ENCODE data around the gene SNHG17.
"Not testable (repeated sequence)": the region's sequence is repeated elsewhere in the genome, so short reads cannot be mapped to it uniquely, and the experiment has no call there.

SNHG17 gene

DNA sequence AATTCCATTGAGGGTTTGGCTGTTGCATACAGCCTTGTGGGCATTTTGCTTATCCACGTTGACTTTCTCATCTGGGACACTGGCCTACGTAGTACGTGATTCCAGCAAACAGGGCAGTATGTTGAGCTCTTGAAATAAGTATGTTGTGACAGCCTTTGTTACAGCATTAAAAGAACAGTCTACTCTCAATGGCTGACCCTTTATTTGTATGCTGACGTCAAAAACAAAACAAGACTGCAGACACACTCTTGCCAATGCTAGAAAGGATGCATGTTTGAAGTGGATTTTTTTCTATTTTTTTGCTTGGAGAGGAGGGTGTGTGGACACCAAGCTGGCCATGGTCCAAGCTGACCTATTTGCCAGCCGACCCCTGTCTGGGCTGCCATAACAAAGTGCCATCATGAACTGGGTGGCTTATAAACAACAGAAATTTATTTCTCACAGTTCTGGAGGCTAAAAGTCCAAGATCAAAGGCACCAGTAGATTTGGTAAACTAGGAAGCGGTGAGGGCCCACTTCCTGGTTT is 10.8 kb upstream of the SNHG17 start:
- no peaks in the 10 kb centered on the region for H3K9me3 Mint-ChIP-seq
- H3K36me3 Mint-ChIP-seq (ENCODE audit: low read depth): peaks cover 19% of the 10 kb centered on the region
- TF ChIP-seq, protein P1, sequence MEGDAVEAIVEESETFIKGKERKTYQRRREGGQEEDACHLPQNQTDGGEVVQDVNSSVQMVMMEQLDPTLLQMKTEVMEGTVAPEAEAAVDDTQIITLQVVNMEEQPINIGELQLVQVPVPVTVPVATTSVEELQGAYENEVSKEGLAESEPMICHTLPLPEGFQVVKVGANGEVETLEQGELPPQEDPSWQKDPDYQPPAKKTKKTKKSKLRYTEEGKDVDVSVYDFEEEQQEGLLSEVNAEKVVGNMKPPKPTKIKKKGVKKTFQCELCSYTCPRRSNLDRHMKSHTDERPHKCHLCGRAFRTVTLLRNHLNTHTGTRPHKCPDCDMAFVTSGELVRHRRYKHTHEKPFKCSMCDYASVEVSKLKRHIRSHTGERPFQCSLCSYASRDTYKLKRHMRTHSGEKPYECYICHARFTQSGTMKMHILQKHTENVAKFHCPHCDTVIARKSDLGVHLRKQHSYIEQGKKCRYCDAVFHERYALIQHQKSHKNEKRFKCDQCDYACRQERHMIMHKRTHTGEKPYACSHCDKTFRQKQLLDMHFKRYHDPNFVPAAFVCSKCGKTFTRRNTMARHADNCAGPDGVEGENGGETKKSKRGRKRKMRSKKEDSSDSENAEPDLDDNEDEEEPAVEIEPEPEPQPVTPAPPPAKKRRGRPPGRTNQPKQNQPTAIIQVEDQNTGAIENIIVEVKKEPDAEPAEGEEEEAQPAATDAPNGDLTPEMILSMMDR (IDR thresholded peaks at IDR 0.05; ENCODE audit: unreplicated experiment in 3 of 3): no peak
- peaks cover 17% of the 10 kb centered on the region for H3K4me1 Mint-ChIP-seq
- peak overlapping the region; percentile 89 to 92 (median 90) for H3K4me3 Mint-ChIP-seq
- peak overlapping the region; percentile 62 to 76 (median 71) for H3K27ac Mint-ChIP-seq
- H3K27me3 Mint-ChIP-seq (ENCODE audit: low read depth): peaks cover 4% of the 10 kb centered on the region

DNA sequence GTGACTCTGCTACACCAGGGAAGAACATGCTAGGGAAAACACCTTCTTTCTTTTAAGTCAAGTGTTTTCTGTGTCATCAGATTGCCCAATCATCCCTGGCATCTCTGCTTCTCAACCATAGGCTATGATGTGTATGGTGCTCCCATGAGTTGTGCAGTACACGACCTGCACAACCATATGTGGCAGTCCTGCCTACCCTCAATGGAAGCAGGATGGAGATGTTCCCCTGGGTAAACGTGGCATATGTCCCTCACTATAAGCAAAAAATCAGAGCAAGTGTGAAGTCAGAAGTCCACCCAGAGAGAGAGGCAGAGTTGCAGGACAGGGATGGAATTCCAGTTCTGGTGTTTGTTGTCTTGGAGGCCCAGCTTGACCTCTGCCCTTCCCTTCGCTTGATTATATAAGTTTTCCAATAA is 10.3 kb upstream of the SNHG17 start:
- Mint-ChIP-seq H3K27me3 (ENCODE audit: low read depth) (peaks cover 4% of the 10 kb centered on the region), H3K4me3 (peak overlapping the region; percentile 46 to 77 (median 75)), H3K27ac (no peak overlapping the region), H3K9me3 (no peaks in the 10 kb centered on the region), H3K4me1 (peaks cover 17% of the 10 kb centered on the region), H3K36me3 (ENCODE audit: low read depth) (peaks cover 13% of the 10 kb centered on the region)
- TF ChIP-seq, protein P1 (IDR thresholded peaks at IDR 0.05; ENCODE audit: unreplicated experiment in 3 of 3): no peak

DNA sequence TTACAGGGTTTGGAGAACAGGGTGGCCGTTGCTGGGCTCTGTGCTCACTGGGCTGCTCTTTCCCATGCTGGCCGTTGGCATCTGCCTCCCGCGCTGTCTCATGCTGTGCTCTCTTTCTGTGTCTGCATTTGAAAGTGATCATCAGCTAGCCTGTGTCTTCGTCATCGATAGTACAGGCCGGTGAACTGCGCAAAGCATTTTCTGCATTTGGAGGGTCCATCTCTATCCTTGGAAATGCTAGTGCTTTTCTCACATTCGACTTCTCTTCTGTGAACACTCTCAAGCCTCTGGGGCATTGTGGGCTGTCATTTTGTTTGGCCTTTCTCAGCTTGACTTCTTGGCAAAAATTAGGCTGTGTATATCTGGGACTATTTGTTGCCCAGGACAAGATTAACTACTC is 6.8 kb upstream of the SNHG17 start:
- Mint-ChIP-seq H3K9me3 (no peaks in the 10 kb centered on the region), H3K4me3 (peak overlapping the region in 1 of 3 experiments; percentile 34), H3K27ac (no peak overlapping the region), H3K27me3 (ENCODE audit: low read depth) (peaks cover 10% of the 10 kb centered on the region), H3K36me3 (ENCODE audit: low read depth) (no peaks in the 10 kb centered on the region), H3K4me1 (peaks cover 5% of the 10 kb centered on the region)
- TF ChIP-seq, protein P1 (IDR thresholded peaks at IDR 0.05; ENCODE audit: unreplicated experiment in 3 of 3): no peak

DNA sequence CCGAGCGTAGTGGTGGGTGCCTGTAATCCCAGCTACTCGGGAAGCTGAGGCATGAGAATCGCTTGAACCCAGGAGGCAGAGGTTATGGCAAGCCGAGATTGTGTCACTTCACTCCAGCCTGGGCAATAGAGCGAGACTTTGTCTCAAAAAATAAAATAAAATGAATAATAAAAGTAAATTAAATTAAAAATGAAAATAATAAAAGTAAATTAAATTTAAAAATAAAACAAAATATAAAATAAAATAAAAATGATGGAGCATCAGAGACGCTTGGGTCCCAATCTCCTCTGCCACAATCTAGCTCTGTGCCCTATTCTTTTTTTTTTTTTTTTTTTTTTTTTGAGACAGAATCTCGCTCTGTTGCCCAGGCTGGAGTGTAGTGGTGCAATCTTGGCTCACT is 6.0 kb upstream of the SNHG17 start:
- not testable (repeated sequence) for H3K4me3 Mint-ChIP-seq; H3K36me3 Mint-ChIP-seq (ENCODE audit: low read depth); H3K9me3 Mint-ChIP-seq; H3K27ac Mint-ChIP-seq; H3K4me1 Mint-ChIP-seq; H3K27me3 Mint-ChIP-seq (ENCODE audit: low read depth)

DNA sequence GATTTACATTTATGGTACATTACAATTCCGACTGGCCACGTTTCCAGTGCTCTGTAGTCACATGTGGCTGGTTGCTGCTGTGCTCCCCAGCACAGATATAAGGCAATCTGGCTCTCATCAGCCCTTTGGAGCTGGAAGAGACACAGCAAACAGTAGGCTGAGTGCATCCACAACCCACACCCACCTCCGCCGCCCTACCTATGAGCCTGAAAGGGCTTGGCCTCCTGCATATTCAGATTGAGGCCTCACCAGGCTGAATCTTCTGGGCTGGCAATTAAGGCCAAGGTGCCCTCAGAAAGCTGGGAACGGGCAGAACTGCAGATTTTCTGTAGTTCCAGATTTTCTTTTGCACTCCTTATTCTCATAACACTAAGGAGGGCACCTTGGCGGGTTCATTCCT is 2.7 kb upstream of the SNHG17 start:
- H3K27me3 Mint-ChIP-seq (ENCODE audit: low read depth): peaks cover 10% of the 10 kb centered on the region
- peak overlapping the region in 1 of 3 experiments; percentile 54 for H3K4me3 Mint-ChIP-seq
- TF ChIP-seq, protein P1 (IDR thresholded peaks at IDR 0.05; ENCODE audit: unreplicated experiment in 3 of 3): no peak
- H3K4me1 Mint-ChIP-seq: peaks cover 9% of the 10 kb centered on the region
- no peak overlapping the region for H3K27ac Mint-ChIP-seq
- H3K36me3 Mint-ChIP-seq (ENCODE audit: low read depth): peaks cover 16% of the 10 kb centered on the region
- H3K9me3 Mint-ChIP-seq: no peaks in the 10 kb centered on the region

DNA sequence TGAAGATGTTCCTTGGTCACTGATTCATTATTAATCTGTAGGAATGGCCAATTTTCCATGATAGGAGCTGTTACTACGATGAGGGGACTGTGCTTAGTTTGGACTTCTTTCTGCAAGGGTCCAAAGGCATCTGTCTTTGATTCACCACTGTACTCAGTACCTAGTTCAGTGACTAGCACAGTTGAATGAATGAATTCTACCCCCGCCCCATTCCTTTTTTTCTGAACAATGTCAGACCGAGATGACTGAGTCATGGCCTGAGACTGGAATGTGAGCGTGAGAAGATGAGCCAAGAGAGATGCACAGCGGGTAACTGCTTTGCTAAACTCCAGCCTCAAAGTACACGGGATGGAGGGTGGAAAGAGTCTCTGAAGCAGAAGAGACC is 419 bp upstream of the SNHG17 start:
- H3K27me3 Mint-ChIP-seq (ENCODE audit: low read depth): peaks cover 6% of the 10 kb centered on the region
- peaks cover 3% of the 10 kb centered on the region for H3K9me3 Mint-ChIP-seq

More for the DNA sequence above, 419 bp upstream of the SNHG17 start:
- peak overlapping the region in 2 of 3 experiments; percentile 87 to 95 for H3K27ac Mint-ChIP-seq
- H3K4me3 Mint-ChIP-seq: peak overlapping the region; percentile 94 to 99 (median 97)
- peaks cover 38% of the 10 kb centered on the region for H3K36me3 Mint-ChIP-seq (ENCODE audit: low read depth)
- peaks cover 16% of the 10 kb centered on the region for H3K4me1 Mint-ChIP-seq
- TF ChIP-seq, protein P1 (IDR thresholded peaks at IDR 0.05; ENCODE audit: unreplicated experiment in 3 of 3): no peak

Data from nephron (organoid).